ENCODE data around the gene SHE.
"Not testable (repeated sequence)": the region's sequence is repeated elsewhere in the genome, so short reads cannot be mapped to it uniquely, and the experiment has no call there.

Gene SHE

DNA sequence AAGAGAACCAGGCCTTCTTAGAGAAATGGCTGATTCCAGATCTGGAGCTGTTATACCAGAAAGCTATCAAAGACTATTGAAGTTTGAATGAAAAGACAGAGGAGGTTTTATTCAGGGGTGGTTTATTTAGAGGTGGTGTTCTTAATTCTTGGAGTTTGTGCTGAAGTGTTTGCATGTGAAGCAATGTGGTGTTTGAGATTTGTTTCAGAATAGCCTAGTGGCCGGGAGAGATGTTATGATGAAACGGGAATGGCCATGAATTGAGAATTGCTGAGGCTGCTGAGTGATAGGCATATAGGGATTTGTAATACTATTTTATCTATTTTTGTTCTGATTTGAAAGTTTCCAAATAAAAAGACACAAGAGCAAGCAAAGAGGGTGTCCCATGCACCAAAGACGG is 10.5 kb upstream of the SHE start:
- no peak for DNase-seq

DNA sequence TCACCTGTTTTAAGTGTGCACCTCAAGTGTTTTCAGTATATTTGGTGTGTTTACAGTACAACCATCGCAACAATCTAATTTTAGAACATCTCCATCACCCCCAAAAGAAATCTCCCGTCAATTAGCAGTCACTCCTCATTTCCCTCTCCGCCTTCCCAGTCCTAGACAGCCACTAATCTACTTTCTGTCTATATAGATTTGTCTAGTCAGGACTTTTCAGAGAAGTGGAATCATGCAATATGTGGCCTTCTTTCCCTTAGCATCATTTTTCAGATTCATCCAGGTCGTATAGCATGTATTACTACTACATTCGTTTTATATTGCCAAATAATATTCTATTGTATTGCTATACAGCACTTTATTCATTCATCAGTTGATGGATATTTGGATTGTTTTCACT is 1.7 kb upstream of the SHE start:
- DNase-seq = no peak

DNA sequence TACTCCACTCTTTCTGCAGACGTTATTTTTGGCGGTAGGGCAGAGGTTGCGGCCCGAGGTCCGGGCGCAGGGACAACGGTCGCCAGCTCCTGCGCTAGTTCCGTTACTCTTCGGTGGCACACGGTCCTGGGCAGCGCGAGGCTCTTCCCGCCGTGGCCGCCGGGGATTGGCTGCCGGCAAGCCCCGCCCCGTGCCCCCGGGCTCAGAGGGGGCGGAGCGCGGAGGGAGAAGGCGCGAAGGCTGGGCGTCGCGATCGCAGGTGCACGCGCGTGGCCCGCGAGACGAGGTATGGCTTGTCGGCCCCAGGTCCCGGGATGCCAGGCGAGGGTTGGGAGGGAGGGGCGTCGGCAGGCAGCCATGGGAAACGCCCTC is 518 bp upstream of the SHE start:
- no peak for DNase-seq

DNA sequence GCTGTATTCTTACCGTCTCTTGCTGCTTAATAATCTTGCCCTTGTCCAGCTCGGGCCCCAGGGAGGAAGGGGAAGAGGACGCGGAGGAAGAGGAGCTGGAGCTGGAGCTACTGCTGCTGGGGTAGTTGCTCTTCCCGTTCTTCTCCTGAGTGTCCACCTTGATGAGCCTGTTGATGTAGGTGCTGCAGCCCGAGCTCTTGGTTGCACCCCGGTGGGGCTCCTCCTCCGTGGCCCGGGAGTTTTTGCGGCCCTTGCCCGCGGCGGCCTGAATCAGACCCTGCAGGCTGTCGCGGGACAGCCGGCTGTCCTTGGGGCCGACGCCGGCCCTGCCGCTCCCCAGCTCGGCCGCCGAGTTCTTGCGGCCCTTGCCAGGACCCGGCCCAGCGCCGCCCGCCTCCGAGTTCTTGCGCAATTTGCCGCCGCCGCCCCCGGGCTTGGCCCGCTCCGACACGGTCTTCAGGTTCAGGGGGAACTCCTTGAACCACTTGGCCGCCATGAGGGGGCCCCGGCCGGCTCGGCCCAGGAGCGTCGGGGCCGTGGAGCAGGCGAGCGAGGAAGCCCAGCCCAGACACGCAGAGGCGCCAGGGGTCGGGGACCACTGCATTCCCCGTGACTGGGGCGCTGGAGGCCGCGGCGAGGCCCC is 668 bp downstream of the SHE start:
- DNase-seq = no peak

DNA sequence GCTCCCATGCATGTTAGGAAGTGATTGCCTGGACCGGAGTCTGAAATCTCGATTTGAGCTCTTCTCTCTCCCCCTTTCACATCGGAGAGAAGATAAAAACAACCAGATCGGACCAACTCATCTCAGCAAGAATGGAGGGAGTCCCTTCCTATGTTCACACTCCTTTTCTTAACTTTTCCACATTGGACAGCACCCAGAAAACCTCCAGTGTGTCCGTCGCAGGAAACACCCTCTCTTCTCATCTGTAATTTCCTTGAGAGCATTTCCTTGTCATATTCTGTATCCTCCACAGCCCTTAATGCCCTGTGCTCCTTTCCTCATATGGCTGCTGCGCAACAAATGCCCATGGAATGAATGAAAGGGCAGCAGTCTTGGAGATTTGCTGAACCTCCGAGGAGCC is 1.7 kb downstream of the SHE start:
- DNase-seq = no peak

DNA sequence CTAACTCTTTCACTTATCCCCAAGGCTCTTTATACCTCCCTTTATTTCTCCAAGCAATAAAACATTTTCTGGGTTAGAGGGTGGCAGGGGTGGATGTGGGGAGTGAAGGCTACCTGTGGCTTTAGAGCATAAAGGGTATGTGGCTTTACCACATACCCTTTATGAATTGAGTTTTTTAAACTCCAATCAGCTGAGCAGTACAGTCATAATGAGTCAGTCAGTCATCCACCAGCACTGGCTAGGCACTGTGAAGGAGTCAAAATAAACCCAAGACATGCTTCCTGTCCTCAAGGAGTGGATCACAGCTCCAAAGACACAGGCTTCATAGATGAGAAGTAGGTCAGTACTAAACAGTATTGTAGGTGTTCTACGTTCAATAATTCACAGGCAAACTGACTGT is 2.8 kb downstream of the SHE start:
- DNase-seq = no peak

DNA sequence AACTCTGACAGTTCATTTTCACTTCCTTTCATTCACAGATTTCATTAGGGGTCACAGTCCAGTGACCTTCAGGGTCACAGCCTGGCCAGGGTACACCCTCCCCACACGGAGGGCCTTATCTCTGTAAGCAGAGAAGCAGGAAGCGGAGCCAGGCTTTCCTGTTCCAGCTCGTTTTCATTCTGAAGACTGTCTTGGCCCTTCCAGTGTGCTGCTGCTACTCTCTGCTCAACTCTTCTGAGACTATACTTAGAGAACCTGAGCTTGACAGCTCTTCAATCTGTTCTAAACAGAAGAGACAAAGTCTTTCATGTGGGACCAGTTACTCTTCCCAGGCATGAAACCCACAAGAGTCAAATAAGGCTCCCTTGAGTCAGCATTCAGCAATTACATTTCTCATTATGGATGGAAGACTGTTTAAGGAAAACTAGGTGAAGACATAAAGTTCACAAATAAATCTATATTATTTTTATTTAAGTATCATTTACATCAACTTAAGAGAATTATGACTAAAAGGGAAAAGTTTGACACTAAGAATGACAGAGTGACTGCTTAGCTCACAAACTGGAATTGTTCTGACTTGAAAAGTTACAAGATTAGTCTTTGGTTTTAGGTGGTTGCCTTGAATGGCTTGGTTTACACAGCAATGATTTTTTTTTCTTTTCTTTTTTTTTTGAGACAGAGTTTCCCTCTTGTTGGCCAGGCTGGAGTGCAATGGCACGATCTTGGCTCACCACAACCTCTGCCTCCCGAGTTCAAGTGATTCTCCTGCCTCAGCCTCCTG is 5.0 kb downstream of the SHE start:
- peak; percentile 56 for DNase-seq

DNA sequence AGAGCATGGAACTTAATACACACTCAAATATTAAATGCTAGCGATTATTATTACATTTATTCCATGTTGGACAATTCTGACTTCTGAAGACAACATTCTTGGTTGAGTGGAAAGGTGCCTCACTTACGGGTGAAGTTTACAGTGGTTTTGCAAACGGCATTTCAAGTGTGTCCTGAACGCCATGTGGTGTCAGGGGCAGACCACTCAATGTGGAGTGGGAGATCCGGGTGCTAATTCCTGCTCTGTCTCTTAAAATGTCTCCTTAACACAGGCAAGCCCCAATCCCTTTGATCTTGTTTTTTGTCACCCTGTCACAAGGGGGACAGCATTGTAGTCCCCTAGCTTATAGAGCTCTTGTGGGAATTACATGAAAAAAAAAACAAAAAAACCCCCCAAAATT is 5.8 kb downstream of the SHE start:
- DNase-seq = no peak

DNA sequence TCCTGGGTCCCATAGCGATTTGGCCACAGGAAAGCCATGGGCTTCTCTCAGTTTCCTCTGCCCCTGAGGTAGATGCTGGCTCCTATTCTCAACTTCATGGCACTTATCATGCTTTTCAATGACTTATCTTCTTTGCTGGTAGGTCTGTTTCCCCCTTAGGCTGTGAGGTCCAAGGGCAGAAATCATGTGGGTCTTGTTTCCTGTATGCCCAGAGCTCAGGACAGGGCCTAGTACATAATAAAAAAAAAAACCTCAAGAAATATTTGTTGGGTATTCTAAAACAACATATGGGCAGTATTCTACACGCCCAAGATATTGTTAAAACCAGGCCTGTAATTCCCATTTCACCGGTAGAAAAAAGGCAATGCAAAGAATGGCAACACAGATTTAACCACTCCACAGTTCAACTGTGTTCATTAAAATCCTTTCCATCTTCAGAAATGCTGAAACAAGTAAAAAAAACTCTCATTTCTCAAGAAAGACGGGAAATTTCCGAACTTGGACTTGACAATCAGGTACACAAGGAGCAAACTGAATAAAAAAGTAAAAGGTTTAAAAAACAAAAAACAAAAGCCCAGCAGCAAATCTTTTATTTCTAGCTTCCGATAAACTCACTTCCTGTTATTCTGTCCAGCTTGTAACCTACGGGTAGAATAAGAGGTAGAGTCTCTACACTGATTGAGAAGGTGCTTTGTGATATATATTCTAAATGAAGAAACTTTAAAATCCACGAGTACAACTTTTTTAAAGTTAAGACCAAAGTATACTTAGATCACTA is 6.5 kb downstream of the SHE start:
- DNase-seq = no peak

DNA sequence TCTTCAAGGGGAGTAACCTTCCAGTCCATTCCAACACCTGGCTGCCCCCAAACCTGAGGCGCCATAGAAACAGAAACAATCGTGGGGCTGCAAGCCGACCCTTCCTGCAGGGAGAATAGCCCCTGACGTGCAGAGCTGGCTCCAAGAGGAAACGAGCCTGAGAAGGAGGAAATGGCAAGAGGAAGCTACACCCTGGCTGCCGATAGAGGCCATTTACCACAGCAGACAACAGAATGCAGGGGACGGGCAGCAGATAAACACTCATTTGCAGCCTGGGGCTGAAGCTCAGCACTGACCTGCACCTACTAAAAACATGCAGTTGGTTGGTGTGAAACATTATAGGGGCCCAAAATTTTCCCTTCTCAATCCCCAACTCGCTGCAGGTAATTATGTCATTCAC is 8.9 kb downstream of the SHE start:
- no peak for DNase-seq

DNA sequence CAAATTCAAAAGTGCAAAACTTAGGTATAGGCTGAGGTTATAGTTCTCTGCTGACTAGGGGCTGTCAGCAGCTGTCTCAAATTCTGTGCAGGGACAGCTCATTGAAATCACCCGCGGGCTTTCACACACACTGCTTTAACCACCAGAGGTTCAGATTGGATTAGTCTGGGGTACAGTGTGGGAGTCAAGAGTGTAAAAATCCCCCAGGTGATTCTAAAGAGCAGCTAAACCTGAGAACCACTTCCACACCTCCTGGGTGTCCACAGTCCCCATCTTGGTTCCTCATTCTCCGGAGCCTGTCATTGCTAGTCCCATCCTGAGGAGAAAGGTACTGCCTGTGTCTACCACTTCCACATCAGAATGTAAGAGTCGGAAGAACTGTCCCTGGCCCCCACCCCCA is 10.1 kb downstream of the SHE start:
- peak; percentile 24 for DNase-seq

DNA sequence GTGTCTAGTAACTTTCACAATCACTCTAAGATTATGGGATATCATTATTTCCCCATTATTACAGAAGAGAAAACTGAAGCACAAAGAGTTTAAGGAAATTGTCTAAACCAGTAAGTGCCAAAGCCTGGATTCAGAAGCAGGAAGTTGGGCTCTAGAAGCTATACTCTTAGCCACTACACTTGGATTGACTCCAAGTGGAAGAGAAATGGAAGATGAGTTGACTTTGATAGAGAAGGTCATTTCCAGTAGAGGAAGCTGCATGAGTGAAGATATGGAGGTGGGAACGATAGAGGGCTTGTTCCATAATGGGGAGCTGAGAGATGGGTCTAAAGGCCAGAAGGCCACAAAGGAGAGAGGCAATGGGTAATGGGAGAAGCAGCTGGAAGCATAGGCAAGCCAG is 11.9 kb downstream of the SHE start:
- DNase-seq = no peak

DNA sequence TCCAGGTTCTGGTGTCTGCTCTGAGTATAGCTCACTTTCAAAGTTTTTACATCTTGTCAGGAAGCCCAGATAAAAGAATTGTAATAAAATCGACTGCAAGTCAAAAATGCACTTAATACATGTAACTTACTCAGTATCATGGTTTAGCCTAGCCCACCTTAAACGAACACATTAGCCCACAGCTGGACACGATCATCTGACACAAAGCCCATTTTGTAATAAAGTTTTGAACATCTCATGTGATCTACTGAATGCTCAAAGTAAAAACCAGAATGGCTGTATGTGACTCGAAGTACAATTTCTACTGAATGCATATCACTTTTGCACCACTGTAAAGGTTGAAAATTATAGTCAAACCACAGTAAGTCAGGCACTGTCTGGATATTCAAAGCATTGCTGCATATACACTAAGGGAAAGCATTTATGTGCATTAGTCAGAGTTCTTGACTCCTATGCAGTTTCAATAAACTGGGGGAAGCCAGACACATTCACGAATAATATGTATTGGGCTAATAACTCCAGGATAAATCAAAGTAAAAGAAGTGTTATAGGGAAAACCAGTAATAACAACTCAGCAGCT is 12.4 kb downstream of the SHE start:
- no peak for DNase-seq

DNA sequence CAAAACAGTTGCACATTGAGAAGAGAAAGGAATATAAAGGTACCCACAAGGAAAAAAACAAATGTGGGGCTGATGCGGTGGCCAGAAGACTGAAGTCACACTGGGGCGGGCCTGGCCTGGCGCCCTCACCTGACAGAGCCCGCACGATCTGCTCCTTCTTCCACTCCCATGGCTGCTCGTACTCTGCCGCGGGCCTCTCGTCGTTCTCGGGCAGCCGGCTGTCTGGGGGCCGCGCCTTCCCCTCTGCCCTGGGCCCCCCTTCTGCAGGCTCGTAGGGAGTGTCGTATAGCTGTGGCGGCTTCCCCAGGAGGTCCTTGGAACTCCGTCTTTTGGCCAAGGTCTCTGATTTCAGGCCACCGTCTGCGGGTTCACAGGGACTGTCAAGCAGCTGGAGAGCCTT is 13.3 kb downstream of the SHE start:
- DNase-seq = no peak

DNA sequence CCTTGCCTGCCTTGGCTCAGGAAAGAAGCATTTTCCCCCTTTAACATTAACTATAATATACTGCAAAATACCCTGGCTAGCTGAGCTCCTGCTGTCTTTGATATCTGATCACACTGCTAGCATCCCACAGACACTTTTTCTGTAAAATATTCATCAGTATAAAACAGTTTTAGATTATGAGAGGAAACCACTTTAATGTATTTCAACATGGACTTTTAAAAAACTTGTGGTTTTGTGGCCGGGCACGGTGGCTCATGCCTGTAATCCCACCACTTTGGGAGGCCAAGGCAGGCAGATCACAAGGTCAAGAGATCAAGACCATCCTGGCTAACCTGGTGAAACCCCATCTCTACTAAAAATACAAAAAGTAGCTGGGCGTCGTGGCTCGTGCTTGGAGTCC is 15.5 kb downstream of the SHE start:
- DNase-seq = not testable (repeated sequence)

DNA sequence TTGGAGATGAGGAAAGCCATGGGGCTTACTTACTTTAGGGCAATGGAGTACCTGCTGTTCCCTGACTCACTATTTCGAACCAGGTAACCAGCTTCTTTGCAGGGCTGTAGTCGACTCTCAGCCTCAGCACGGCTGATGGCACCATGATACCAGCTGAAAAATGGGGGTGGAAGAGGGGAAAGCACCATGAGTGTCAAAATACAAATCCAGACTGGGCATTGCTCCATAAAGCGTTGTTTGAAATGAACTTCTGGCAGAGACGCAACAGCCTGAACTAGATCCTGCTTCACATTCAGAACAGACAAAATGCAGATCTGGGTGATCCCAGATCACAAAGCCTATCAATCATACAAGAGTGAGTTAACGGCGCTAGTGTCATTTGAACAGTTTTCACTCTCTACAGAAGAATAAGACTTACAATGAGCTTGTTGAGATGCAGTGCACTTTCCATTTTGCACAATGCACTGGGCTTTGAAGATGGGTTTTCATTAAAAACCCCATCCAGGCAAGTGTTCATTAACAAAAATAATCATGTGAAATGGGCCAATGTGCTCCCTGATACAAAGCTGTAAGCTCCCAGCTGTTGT is 16.2 kb downstream of the SHE start:
- no peak for DNase-seq

DNA sequence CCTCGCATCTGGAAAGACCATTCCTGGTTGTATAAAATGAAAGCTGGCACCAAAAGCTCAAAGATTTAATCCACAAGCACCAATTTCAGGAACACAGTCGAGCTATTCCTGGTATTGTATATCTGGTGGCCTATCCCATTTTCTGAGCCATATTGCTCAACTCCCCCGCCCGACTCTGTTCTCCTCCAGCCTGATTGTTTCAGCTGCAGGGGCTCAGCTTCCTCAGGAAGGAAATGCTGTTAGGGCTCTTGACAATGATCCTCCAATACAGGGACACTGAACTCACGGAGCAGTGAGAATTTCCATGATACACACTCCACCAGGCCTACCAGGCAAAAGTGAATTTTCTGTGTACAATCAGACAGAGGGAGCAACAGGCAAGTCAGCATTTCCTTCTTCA is 17.1 kb downstream of the SHE start:
- DNase-seq = no peak

DNA sequence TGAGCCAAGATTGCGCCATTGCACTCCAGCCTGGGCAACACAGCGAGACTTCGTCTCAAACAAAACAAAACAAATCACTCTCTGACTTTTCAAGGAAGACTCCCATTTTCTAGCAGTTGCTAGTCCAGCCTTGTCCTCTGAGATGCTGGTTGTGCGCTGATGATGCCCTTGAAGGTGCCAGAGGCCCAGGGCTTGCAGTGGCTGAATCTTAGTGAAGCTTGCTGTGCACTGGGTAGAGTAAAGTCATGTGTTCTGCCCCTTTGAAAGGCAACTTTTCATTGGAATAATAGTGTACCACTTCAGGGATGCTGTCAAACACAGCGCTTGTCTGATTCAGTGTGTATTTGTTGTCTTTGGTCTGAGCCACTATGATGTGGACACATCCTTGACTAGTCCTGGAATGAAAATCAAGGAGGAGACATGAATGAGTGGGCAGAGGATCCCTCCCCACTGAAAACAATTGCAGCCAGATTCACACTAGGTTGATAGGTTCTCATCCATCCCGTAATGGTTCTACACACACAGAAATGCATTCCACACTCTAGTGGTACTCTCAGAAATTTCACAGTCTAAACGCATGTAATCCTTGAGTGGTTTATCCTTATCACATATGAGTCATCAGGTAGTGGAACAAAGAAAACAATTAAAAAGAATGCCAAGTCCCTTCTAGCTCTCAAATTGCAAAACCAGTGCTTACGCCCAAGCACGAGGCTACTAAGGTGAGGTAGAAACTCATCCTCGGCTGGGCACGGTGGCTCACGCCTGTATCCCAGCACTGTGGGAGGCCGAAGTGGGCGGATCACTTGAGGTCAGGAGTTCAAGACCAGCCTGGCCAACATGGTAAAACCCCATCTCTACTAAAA is 18.0 kb downstream of the SHE start:
- no peak for DNase-seq

DNA sequence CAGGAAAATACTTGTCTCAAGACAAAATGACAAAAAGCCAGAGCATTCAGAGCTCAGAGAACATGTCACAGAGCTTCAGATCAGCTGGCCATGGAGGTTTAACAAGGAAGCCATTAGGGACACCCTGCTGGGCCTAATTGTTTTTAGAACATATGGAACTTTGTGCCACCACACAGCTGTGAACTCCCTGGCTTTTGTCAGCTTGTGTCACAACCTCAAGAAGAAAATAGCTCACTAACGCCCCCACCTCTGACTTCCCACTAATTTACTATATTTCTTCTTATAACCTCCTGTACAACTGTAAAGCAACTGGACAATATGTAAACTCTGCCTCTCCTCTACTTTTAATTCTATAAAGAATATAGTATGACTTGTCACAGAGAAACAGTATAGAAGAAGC is 21.2 kb downstream of the SHE start:
- DNase-seq = peak; percentile 44

DNA sequence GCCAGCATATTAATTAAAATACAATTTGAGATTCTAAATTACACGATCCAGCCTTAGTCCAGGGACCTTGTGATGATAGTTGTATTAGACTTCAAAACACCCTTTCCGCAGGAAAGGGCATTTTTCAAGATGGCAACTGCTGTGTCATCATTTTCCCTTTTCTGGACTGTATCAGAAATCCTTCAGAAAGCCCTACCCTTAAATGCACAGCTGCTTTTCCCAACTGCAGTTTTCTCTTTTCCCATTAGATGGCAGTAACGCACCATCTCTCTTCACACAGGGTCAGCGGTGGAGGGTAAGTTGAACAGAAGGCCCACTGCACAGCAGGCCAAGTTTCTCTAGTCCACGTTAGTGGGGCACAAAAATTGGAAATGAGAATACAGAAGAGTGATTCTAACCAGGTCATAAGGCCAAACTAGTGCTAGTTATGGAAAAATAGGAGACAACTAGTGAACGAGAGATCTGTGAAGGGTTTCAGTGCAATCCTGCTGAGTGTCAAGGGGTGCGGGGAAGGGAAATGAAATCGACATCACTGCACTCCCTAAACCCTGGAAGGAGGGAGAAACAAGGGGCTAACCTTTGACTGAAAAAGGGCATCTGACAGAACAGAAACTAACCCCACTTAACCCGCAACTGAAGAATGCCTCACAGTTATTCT is 22.3 kb downstream of the SHE start:
- peak; percentile 88 for DNase-seq

DNA sequence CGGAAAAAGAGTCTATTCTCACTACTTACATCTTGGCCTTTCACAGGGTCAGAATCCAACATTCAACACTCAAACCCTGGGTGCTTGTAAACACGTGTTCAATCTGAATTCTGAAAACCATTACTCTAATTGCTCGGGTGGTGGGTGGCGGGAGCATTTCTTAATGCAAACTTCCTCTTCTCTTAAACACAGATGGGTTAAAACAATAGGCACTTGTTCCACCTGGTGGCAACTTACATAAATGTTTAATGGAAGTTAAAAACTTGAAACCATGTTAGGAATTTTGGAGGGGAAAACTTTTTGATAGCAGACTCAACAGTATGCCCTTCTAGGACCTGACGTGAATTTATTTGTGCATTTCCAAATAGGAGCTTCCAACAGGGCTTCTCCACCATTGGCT is 23.6 kb downstream of the SHE start:
- DNase-seq = peak; percentile 80

DNA sequence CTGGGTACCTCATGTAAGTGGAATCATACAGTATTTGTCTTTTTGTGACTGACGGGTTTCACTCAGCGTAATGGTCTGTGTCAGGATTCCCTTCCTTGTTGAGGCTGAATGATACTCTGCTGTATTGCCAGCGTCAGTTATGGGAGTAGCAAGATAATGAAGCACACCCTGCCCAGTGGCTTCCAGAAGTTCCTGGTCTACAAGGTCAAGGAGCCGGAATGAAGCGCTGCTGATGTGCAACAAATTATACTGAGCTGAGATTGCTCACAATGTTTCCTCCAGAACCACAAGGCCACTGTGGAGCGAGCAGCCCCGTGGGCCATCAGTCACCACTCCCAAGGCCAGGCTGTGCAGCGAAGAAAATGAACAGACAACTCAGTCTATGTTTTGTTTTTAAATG is 24.2 kb downstream of the SHE start:
- no peak for DNase-seq

Measured in RPMI8226 (cell line).